ENCODE data around the gene AK9. TPM values are rescaled to one million over a fixed set of nuclear protein-coding genes. Genes with fewer than 3 reads are reported as not detected.

The AK9 gene
- polyA plus RNA-seq, 1 of the 3 experiments (the other 2 are of a cell fraction) = 0.76 TPM

DNA sequence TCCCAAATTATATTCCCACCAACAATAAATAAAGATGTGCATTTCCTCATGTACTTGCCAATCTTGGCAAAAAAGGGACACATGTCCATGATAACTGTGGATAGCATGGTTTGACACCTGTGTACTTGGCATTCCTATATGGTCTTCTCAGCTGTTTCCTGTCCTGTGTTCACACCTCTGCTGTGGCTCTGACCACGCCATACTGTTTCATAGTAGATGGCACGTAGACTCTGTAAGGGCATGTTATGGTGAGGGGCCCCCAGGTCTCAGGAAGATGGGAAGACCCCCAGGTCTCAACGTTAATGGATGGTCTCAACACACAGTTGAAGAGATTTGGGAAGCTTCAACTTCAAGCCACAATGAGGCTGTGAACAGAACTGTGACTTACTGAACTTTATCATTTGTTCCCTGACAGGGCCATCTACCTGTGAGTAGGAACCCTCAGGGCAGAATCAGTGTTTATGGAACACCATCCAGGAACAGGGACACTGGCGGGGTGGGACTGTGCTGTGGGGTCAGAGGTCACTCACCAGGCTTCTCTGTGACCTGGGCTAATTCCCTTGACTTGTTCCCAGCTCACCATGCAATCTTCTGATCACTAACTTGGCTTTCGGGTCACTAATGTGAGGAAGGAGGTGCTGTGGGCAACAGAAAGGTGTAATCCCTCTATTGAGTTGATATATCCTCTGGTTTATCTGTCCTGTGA is 219.7 kb downstream of the AK9 start (continued):
- TF ChIP-seq, protein P1, sequence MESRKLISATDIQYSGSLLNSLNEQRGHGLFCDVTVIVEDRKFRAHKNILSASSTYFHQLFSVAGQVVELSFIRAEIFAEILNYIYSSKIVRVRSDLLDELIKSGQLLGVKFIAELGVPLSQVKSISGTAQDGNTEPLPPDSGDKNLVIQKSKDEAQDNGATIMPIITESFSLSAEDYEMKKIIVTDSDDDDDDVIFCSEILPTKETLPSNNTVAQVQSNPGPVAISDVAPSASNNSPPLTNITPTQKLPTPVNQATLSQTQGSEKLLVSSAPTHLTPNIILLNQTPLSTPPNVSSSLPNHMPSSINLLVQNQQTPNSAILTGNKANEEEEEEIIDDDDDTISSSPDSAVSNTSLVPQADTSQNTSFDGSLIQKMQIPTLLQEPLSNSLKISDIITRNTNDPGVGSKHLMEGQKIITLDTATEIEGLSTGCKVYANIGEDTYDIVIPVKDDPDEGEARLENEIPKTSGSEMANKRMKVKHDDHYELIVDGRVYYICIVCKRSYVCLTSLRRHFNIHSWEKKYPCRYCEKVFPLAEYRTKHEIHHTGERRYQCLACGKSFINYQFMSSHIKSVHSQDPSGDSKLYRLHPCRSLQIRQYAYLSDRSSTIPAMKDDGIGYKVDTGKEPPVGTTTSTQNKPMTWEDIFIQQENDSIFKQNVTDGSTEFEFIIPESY (IDR thresholded peaks at IDR 0.05; ENCODE audit: borderline replicate concordance, low read depth) = no peak
- no peak for TF ChIP-seq NRF1 (IDR thresholded peaks at IDR 0.05; ENCODE audit: low read depth, low read length)
- TF ChIP-seq FOXJ3 (CRISPR knock-in tag; IDR thresholded peaks at IDR 0.05) = no peak

DNA sequence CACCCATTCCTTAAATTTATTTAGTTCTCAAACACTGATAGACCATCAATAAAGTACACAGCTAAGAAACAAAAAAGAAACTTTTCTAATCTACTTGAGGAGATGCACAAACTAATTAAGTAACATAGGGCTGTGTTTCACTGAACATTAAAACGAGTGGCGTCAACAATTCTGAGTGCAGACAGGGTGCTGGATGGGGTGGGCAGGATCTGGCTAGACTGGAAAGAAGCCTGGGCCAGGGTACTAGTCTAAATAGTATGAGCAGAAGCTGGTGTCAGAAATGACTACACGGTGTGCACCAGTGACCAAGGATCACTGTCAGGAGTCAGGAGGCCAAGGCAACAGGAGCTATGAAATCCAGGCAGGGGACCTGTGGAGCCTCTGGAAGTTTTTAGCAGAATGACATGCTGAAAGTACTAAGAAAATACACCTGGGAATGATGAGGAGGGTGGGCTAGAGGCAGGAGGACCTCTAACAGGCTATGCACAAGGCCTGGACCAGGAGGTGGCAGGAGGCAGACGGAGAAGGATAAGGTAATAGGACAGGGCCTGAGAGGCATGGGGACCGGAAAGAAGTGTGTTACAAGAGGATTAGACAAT is 221.3 kb downstream of the AK9 start:
- POLR2A ChIA-PET = no interaction called here

DNA sequence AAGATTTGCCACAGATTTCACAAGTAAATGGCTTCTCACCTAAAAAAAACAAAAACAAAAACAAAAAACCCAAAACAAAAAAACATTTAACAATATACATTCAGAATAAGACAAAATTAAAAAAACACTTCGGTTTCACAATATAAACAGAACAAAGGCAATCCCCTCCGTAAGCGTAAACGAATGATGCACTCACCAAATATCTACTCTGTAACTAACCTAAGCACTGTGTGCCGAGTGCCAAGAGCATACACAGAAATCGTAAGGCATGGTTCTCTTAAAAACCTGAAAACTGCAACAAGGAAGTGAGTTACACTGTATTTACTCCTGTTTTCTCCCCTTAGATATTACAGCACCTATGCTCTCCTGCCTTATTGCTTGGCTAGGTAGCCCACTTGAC is 223.3 kb downstream of the AK9 start:
- H3K9me3 ChIP-seq = no peaks in the 10 kb centered on the region
- H3K4me3 ChIP-seq (ENCODE audit: low read depth in 2 of 2, low read length in 1 of 2) = no peak overlapping the region
- H4K20me1 ChIP-seq (ENCODE audit: insufficient read depth) = no peaks in the 10 kb centered on the region
- H3K9ac ChIP-seq = no peak overlapping the region
- WGBS (ENCODE audit: low lambda C conversion rate) = 94% methylated on average over 6 of the region's 6 CpGs
- TF ChIP-seq ELF1 (IDR thresholded peaks at IDR 0.05) (no peak), MXI1 (IDR thresholded peaks at IDR 0.05; ENCODE audit: low read depth, low read length) (no peak)
- H3K79me2 ChIP-seq (ENCODE audit: insufficient read depth) = peaks cover 2% of the 10 kb centered on the region; the same call in 1 of the 2 replicates
- CTCF ChIA-PET = no interaction called here
- H3K27me3 ChIP-seq (ENCODE audit: insufficient read depth) = no peaks in the 10 kb centered on the region
- no peak for DNase-seq
- H3K36me3 ChIP-seq (replicated peaks in 1 of 2; ENCODE audit: control insufficient read depth in 1 of 2, insufficient read depth in 2 of 2, low read length in 1 of 2) = peaks cover 24 to 83% of the 10 kb centered on the region in 2 experiments
- H3K9me2 ChIP-seq = no peaks in the 10 kb centered on the region
- no peak overlapping the region for H3K27ac ChIP-seq (ENCODE audit: low read depth in 2 of 2, low read length in 1 of 2)
- no peaks in the 10 kb centered on the region for H3F3A ChIP-seq (replicated peaks; ENCODE audit: insufficient read depth)
- no peak overlapping the region for H3K4me2 ChIP-seq
- no peaks in the 10 kb centered on the region for H3K4me1 ChIP-seq (ENCODE audit: control insufficient read depth in 1 of 2, insufficient read depth in 2 of 2, low read depth in 1 of 2, low read length in 1 of 2)
- H2AFZ ChIP-seq (ENCODE audit: low read depth) = no peak overlapping the region
- POLR2A ChIA-PET = no interaction called here

More for the DNA sequence above, 221.3 kb downstream of the AK9 start:
- Histone ChIP-seq H4K20me1 (ENCODE audit: insufficient read depth) (no peaks in the 10 kb centered on the region), H3F3A (replicated peaks; ENCODE audit: insufficient read depth) (no peaks in the 10 kb centered on the region), H3K9me2 (no peaks in the 10 kb centered on the region), H2AFZ (ENCODE audit: low read depth) (no peak overlapping the region), H3K36me3 (replicated peaks in 1 of 2; ENCODE audit: control insufficient read depth in 1 of 2, insufficient read depth in 2 of 2, low read length in 1 of 2) (peaks cover 29 to 75% of the 10 kb centered on the region in 2 experiments), H3K27ac (ENCODE audit: low read depth in 2 of 2, low read length in 1 of 2) (no peak overlapping the region), H3K4me1 (ENCODE audit: control insufficient read depth in 1 of 2, insufficient read depth in 2 of 2, low read depth in 1 of 2, low read length in 1 of 2) (no peaks in the 10 kb centered on the region), H3K4me2 (no peak overlapping the region), H3K9ac (no peak overlapping the region), H3K79me2 (ENCODE audit: insufficient read depth) (no peaks in the 10 kb centered on the region), H3K9me3 (no peaks in the 10 kb centered on the region), H3K27me3 (ENCODE audit: insufficient read depth) (no peaks in the 10 kb centered on the region), H3K4me3 (ENCODE audit: low read depth in 2 of 2, low read length in 1 of 2) (no peak overlapping the region)
- DNase-seq = no peak
- WGBS (ENCODE audit: low lambda C conversion rate) = 95% methylated on average over 5 of the region's 5 CpGs
- CTCF ChIA-PET = interaction anchor here (1.9 kb wide), 1 partner anchor 14 kb away, joined by 5 read pairs; the partner anchor contains the start of gene MICAL1
- no peak for TF ChIP-seq RFX5 (IDR thresholded peaks at IDR 0.05; ENCODE audit: low read length)
- TF ChIP-seq RXRA (IDR thresholded peaks at IDR 0.05; ENCODE audit: borderline replicate concordance, low read depth) = no peak
- TF ChIP-seq, protein P2, sequence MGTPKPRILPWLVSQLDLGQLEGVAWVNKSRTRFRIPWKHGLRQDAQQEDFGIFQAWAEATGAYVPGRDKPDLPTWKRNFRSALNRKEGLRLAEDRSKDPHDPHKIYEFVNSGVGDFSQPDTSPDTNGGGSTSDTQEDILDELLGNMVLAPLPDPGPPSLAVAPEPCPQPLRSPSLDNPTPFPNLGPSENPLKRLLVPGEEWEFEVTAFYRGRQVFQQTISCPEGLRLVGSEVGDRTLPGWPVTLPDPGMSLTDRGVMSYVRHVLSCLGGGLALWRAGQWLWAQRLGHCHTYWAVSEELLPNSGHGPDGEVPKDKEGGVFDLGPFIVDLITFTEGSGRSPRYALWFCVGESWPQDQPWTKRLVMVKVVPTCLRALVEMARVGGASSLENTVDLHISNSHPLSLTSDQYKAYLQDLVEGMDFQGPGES (IDR thresholded peaks at IDR 0.05; ENCODE audit: low read depth, low read length) = no peak
